ENCODE measurements around the gene LEKR1.

DNA sequence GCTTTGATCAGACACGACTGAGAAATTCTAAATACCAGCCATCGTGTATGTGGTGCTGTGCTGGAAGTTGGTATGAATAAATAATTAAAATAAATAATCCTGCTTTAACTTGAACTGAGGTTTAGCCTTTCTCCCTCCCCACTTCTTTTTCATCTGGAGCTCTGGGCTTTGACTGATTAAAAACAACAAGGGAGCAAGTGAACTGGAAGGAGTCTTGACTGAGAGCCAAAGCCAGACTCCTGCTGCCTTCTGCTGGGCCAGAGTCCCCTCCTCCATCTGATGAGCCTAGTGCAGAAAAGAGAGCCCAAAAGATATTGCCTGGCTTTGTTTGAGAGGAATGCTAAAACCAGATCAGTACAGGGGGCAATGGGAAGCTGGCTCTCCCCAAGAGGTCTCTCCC lies 237.8 kb downstream of the LEKR1 start:
- no peak for TF ChIP-seq ZNF701 (tag by site-specific recombination; IDR thresholded peaks at IDR 0.05)
- TF ChIP-seq, protein P1, sequence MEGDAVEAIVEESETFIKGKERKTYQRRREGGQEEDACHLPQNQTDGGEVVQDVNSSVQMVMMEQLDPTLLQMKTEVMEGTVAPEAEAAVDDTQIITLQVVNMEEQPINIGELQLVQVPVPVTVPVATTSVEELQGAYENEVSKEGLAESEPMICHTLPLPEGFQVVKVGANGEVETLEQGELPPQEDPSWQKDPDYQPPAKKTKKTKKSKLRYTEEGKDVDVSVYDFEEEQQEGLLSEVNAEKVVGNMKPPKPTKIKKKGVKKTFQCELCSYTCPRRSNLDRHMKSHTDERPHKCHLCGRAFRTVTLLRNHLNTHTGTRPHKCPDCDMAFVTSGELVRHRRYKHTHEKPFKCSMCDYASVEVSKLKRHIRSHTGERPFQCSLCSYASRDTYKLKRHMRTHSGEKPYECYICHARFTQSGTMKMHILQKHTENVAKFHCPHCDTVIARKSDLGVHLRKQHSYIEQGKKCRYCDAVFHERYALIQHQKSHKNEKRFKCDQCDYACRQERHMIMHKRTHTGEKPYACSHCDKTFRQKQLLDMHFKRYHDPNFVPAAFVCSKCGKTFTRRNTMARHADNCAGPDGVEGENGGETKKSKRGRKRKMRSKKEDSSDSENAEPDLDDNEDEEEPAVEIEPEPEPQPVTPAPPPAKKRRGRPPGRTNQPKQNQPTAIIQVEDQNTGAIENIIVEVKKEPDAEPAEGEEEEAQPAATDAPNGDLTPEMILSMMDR (tag by site-specific recombination; IDR thresholded peaks at IDR 0.05) = no peak
- TF ChIP-seq ZNF214 (tag by site-specific recombination; IDR thresholded peaks at IDR 0.05; ENCODE audit: borderline replicate concordance) = no peak
- TF ChIP-seq, protein P2, sequence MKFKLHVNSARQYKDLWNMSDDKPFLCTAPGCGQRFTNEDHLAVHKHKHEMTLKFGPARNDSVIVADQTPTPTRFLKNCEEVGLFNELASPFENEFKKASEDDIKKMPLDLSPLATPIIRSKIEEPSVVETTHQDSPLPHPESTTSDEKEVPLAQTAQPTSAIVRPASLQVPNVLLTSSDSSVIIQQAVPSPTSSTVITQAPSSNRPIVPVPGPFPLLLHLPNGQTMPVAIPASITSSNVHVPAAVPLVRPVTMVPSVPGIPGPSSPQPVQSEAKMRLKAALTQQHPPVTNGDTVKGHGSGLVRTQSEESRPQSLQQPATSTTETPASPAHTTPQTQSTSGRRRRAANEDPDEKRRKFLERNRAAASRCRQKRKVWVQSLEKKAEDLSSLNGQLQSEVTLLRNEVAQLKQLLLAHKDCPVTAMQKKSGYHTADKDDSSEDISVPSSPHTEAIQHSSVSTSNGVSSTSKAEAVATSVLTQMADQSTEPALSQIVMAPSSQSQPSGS (tag by site-specific recombination; IDR thresholded peaks at IDR 0.05; ENCODE audit: low read depth) = no peak
- TF ChIP-seq, protein P3, sequence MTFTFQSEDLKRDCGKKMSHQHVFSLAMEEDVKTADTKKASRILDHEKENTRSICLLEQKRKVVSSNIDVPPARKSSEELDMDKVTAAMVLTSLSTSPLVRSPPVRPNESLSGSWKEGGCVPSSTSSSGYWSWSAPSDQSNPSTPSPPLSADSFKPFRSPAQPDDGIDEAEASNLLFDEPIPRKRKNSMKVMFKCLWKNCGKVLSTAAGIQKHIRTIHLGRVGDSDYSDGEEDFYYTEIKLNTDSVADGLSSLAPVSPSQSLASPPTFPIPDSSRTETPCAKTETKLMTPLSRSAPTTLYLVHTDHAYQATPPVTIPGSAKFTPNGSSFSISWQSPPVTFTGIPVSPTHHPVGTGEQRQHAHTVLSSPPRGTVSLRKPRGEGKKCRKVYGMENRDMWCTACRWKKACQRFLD (tag by site-specific recombination; IDR thresholded peaks at IDR 0.05) = no peak
- TF ChIP-seq ZBTB20 (tag by site-specific recombination; IDR thresholded peaks at IDR 0.05) = no peak
- TF ChIP-seq, protein P4, sequence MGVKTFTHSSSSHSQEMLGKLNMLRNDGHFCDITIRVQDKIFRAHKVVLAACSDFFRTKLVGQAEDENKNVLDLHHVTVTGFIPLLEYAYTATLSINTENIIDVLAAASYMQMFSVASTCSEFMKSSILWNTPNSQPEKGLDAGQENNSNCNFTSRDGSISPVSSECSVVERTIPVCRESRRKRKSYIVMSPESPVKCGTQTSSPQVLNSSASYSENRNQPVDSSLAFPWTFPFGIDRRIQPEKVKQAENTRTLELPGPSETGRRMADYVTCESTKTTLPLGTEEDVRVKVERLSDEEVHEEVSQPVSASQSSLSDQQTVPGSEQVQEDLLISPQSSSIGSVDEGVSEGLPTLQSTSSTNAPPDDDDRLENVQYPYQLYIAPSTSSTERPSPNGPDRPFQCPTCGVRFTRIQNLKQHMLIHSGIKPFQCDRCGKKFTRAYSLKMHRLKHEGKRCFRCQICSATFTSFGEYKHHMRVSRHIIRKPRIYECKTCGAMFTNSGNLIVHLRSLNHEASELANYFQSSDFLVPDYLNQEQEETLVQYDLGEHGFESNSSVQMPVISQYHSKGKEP (tag by site-specific recombination; IDR thresholded peaks at IDR 0.05) = no peak
- TF ChIP-seq, protein P5, sequence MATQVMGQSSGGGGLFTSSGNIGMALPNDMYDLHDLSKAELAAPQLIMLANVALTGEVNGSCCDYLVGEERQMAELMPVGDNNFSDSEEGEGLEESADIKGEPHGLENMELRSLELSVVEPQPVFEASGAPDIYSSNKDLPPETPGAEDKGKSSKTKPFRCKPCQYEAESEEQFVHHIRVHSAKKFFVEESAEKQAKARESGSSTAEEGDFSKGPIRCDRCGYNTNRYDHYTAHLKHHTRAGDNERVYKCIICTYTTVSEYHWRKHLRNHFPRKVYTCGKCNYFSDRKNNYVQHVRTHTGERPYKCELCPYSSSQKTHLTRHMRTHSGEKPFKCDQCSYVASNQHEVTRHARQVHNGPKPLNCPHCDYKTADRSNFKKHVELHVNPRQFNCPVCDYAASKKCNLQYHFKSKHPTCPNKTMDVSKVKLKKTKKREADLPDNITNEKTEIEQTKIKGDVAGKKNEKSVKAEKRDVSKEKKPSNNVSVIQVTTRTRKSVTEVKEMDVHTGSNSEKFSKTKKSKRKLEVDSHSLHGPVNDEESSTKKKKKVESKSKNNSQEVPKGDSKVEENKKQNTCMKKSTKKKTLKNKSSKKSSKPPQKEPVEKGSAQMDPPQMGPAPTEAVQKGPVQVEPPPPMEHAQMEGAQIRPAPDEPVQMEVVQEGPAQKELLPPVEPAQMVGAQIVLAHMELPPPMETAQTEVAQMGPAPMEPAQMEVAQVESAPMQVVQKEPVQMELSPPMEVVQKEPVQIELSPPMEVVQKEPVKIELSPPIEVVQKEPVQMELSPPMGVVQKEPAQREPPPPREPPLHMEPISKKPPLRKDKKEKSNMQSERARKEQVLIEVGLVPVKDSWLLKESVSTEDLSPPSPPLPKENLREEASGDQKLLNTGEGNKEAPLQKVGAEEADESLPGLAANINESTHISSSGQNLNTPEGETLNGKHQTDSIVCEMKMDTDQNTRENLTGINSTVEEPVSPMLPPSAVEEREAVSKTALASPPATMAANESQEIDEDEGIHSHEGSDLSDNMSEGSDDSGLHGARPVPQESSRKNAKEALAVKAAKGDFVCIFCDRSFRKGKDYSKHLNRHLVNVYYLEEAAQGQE (tag by site-specific recombination; IDR thresholded peaks at IDR 0.05) = no peak
